Stimulated activated CD4-positive, alpha-beta T cell treated with anti-CD3 and anti-CD28 coated beads, Interleukin-4, amount 100 ng/mL, for 1 hour (primary cell): ENCODE results near the gene NF1.
"Not testable (repeated sequence)": the region's sequence is repeated elsewhere in the genome, so short reads cannot be mapped to it uniquely, and the experiment has no call there.

Experiments
- DNase-seq: peaks from one replicate; pipeline ENCODE4 v3.0.0-alpha.2; 2020

NF1 gene

DNA sequence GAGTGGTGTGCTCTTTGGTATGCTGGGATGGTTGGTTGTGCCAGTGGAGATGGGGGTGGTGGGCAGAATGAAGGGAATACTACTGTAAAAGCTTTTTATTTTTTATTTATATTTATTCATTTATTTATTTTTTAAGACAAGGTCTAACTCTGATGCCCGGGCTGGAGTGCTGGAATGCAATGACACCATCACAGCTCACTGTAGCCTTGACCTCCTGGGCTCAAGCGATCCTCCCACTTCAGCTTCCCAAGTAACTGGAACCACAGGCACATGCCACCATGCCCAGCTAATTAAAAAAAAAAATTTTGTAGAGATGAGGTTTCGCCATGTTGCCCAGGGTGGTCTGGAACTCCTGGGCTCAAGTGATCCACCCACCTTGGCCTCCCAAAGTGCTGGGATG is 4.1 kb upstream of the NF1 start:
- not testable (repeated sequence) for DNase-seq

DNA sequence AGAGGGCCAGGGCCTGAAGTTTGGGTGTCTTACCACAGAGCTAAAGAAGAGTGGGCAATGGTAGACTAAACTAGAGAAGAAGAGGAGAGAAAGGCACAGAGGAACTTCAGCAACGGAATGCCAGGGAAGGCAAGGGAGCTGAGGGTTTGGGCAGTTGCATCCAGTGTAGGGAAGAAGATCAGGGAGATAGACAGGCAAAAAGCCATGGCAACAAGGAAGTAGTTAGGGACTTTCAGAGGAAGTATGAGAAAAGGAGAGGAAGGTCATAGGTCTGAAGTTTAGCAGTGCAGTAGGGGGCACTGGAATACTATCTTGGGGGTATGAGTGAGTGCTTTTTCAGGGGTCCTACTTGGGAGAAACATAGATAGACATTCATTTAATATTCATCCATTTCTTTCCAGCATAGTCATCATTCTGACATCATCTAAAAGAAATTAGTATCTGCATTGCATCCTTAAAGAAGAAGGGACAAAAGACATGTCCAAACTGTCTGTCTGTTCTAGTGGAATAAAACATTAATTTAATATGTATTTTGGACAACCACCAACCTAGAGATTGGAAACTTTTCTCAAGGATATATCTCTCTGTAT is 2.2 kb upstream of the NF1 start:
- no peak for DNase-seq

DNA sequence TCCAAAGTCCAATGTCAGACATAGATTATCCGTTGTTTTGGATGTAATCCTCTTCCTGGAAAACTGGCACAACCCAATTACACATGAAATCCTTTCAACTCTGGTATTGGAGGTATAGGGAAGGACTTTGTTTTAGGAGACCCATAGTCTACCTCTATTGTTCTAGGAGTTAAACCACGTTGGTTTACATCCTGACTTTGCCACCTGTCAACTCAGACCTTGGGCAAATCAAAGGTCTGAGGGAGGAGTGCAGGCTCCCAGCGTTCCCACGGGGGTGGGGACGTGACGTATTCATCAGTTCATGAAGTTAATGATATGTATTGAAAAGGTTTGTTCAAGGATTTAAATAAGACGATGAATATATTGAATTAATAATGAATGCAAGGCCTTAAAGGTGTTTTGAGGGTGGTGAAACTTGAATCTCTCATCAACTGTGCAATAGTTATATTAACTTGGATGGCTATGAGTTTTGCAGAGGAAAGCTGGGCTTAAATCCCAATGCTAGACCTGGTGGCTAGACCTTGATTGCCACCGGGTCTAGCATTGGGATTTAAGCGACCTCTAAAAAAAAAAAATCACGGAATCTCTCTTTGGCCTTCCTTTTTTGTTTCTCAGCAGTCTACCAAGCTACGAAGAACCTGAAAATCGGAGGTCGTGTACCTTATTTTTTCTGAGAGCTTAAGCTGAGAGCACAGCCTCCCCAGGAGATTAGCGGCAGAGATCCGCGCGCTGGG is 744 bp upstream of the NF1 start:
- DNase-seq: no peak

DNA sequence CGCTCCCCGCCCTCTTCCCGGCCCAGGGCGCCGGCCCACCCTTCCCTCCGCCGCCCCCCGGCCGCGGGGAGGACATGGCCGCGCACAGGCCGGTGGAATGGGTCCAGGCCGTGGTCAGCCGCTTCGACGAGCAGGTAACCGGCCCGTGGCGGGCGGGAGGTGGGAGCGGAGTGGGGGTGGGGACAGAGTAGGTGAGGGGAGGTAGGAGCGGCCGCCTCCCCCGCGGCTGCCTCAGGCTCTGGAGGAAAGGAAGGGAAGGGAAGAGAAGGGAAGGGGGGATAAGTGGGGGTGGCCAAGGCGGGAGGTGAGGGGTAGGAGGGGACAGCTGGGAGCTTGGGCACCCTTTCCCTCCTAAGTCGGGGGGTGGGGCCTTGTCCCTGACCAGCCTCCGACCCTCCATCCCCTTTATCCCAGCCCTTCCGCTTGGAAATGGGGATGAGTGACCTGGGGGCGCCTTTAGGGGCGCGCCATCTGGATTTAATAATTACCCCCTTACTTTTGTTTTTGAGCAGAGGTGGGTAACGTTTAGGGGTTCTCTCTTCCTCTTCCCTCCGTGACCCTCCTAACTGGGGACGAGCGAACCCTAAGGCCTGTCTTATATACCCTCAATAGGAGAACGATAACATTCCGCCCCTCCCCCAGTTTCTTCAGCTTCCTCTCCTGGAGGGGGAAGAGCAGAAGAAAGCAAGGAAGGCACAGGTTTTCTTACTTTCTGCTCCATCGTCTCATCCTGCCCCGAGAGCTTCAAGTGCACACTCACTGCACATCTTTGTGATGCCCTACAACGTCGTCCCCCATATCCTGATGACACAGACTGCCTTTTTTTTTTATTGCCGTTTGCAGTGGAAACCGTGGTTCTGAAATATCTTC is 694 bp downstream of the NF1 start:
- DNase-seq: peak; percentile 18

DNA sequence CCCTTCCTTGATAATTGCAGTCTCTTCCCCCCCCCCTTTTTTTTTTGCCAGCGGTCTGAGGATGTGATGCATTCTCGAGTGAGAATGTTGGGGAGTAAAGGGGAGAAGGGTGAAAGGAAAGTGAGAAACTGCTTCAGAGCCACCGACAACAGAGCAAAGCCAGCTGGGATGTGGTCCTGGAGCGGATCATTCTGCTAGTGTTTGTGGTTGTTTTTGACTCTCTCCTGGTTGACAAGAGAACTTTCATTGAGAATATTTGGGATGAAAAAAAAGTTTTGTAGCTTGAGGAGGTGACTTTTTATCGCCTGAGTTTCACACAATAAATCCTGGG is 1.3 kb downstream of the NF1 start:
- no peak for DNase-seq

DNA sequence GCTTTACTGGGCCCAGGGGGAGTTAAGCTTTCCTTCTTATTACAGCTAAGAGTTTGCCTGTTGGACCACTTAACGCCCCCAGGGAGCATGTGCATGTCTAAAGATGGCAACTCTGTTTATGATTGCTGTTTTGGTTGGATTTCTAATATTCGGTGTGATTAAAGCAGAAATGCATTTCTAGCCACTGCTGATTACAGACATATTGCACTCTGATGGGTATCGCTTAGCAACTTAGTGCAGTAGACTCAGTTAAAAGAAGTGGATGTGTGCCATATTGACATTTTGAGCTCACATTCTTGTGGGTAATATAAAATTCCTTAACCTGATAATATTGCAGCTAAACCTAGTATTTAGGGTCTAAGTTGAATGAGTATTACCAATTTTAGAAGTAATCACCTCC is 4.2 kb downstream of the NF1 start:
- DNase-seq: no peak

DNA sequence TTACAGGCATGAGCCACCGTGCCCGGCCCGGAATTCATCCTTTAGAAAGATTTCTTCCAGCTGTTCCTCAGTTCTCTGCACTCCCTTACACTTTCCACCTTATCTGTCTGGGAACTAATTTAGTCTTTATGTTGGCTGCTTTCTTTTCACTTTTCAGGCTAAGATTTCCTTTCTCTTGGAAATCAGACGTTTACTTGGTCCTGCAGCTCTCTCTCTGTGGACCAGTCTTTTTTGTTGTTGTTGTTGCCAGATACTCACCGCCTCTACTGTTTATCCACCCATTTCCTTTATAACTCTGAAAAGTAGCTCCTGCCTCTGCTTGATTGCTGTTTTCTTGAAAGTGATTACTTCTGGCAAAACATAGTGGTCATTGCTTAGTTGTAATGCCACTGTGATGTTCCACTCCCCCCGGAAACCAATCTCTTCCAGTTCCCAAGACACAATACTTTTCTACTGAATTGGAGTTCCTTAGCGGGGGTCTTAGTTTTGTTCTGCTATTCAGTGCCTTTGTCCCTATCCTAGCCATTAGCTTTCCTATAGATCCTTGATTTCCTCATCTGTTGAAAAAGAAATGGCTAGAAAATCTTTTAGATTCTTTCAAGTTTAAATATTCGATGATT is 6.2 kb downstream of the NF1 start:
- no peak for DNase-seq

DNA sequence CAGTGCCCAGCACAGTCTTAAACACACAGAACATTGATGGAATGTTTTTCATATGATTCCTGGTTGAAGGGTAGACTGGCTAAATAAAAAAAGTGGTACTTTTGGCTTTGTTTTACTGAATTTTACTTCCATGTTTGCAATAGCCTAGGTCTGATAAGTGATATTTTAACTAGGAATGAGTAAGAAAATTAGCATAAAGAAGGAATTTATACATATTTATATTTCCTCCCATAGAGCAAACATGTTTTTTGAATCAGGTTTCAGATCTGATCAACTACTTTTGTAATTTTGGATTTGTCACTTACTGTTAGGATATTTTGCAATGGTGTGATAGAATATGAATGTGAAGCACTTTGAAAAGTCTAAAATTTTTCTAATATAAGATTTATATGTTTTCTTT is 7.2 kb downstream of the NF1 start:
- DNase-seq: no peak

DNA sequence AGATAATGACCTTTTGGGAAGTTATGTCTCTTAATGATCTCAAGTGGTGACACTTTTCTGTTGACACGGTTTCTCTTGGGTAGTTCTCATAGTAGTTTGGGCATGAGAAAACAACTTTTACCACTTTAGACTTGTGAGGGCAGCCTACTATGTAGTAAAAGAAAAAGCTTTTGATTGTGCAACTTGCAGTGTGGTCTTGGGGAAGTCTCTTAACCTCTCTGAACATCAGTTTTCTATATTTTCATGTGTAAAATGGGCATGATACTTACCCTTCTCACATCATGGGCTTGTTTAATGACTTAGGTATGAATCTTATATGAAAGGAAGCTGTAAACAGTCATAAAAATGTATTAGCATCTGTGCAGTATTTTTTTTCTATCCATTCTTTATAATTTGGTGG is 11.2 kb downstream of the NF1 start:
- DNase-seq: no peak

DNA sequence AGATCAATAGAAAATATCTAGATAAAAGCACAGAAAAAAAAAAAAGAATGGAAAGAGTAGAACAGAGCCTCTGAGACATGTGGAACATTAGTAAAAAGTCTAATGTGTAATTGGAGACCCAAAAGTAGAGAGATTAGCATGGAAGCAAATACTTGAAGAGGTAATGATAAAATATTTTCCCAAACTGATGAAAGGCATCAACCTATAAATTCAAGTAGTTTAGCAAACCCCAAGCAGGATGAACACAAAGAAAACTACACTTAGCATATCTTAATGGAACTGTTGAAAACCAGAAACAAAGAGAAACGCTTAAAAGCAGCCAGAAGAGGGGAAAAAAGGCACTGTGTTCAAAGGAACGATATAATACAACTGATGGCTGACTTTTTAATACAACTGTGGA is 16.4 kb downstream of the NF1 start:
- no peak for DNase-seq

DNA sequence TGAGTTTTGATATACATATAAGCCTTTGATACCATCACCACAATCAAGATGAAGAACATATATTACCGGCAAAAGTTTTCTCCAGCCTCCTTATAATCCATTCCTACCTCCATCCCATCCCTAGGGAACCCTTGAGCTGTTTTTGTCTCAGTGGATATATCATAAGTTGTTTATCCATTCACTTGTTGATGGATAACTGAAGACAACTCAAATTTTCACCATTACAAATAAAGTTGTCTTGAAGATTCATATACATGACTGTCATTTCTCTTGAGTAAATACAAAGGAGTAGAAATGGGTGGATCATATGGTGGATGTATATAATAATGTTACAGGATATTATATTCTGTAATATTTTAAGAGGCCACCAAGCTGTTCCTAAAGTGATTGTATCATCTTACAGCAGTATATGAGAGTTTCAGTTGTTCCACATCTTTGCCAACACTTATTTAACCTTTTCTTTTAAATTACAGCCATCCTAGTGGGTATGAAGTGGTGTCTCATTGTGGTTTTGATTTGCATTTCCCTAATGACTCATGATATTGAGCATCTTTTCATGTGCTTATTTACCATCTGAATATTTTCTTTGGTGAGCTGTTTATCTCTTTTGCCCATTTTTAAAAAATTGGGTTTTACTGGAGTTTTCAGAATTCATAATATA is 17.4 kb downstream of the NF1 start:
- no peak for DNase-seq

DNA sequence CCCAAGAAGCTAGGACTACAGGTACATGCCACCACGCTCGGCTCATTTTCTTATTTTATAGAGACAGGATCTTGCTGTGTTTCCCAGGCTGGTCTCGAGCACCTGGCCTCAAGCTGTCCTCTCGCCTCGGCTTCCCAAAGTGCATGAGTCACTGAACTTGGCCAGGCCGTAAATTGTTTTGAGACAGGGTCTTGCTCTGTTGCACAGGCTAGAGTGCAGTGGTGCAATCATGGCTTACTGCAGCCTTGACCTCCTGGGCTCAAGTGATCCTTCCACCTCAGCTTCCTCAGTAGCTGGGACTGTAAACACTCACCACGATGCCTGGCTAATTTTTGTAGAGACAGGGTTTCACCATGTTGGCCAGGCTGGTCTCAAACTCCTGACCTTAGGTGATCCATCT is 18.6 kb downstream of the NF1 start:
- DNase-seq: not testable (repeated sequence)

DNA sequence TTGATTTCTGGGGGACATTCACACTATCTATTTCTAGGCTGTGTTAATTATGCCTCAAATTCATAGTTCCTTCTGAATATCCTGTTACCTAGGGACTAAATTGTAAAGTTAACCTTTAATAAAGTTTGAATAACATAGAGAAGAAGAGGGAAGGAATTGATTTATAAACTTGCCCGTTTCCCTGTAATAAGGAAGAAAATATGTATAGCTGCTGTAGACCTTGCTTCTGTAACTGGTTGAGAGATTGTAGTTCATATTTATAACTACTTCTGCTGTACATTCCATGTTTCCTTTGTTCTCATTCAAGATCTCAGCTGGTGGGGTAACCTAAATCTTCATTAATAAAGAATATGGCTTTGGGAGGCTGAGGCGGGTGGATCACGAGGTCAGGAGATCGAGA is 19.2 kb downstream of the NF1 start:
- no peak for DNase-seq

DNA sequence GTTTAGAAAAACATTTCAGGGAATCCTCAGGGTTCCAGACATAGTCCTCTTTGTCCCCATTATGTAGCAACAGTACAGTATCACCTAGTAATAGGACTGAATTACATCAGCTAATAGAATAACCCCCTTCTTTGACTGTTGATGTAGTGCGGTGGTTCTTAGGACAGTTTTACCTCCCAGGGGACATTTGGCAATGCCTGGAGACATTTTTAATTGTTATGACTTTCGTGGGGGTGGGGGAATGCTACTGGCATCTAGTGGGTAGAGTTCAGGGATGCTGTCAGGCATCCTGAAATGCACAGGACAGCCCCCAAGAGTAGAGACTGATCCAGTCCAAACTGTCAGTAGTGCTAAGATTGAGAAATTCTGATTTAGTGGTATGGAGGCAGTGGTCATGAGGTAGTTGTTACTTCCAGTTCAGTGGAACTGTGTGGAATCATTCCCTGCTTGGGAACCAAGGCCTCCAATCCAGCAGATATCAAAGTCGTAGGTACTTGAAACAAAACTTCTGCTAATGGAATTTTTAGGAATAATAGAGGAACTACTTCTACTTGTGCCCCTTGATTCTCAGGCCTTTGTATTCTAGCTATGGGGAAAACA is 20.3 kb downstream of the NF1 start:
- no peak for DNase-seq

DNA sequence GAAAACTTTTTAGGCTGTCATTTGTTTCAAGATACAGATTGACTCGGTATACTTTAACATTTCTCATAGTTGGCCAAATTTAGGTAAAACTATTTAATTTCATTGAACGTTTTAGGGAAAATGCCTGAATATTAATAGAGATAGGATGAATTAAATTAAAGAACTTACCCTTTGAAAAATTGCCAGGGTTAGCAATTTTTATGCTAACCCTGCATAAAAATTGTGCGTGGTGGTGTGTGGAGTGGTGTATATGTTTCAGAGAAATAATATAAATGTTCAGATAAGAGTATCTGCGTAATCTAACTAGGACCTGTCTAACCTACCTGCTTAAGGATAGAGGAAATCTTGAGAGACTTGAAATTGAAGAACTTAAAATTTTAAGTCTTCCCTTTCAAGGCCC is 21.4 kb downstream of the NF1 start:
- no peak for DNase-seq

DNA sequence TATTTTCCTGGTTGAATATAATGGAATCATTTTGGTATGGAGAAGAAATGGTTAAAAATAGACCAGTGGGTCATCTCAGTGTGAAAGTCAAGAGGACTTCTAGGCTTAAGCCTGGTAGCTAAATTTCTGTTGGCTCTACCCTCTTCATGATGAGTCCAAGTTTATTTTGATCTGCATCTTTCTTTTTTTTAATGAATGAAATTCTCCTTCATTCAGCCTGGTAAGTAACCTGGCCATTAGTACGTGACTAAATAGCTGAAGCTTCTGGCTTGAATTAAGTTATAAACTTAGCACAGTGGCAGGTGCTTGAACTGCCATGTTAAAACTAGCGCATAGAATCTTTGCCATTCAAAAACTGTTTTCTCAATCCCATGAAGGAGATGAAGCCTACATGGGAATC is 28.0 kb downstream of the NF1 start:
- DNase-seq: no peak

DNA sequence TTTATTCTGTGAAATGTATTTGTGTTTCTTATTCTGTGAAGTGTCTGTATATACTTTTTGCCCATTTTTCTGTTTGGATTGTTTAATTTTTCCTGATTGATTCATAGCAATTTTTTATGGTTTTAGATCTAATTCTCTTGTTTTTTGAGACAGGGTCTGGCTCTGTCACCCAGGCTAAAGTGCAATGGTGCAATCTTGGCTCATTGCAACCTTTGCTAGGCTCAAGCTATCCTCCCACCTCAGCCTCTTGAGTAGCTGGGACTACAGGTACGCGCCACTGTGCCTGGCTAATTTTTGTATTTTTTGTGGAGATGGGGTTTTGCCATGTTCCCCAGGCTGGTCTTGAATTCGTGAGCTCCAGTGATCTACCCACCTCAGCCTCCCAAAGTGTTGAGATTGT is 31.5 kb downstream of the NF1 start:
- DNase-seq: no peak

DNA sequence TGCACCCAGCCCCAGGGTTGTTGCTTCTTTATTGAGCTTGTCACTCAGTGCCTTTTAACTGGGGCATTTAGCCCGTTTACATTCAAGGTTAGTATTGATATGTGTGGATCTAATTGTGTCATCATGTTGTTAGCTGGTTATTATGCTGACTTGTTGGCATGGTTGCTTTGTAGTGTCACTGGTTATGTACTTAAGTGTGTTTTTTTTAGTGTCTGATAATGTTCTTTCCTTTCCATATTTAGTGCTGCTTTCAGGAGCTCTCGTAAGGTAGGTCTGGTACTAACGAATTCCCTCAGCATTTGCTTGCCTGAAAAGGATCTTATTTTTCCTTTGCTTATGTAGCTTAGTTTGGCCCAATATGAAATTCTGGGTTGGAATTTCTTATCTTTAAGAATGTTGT is 33.5 kb downstream of the NF1 start:
- no peak for DNase-seq

DNA sequence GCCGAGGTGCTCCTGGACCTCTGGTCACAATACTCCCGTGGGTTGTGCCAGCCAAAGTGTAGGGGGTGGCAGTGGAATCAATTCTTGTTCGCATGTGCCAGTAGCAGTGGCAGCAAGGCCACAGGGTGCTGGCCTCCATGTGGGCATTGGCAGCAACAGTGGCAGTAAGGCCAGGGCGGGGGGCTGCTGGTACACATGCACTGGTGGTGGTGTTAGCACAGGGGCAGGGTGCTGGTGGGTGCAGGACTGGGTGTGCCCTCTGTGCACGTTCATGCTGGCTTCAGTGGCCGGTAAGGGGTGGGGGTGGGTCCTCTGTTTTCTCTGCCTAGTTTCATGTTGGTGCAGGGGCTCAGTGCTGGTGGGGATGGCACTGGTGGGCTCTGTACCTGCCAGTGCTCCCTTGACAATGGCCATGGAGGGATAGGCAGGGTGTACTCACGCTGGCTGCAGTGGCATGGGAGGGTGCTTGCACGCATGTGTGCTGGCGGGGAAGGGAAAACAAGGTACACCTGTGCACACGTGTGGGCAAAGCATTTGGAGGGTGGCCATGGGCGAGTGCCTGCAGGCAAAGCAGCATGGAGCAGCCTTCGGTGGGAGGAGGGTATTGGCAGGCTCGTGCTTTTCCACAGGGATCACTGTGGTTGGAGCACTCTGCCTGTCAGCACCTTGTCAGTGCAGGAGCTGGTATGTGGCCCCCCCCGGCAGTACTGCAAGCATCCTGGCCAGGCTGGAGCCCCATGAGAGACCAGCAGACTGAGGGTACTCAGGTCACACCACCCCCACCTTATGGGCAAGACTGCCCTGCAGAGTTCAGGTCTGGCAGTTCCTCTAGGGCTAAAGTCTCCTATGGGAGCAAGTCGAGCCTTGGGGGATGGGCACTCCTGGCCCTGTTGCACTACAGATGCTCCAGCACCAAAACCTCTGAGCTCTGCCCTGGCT is 35.8 kb downstream of the NF1 start:
- no peak for DNase-seq

DNA sequence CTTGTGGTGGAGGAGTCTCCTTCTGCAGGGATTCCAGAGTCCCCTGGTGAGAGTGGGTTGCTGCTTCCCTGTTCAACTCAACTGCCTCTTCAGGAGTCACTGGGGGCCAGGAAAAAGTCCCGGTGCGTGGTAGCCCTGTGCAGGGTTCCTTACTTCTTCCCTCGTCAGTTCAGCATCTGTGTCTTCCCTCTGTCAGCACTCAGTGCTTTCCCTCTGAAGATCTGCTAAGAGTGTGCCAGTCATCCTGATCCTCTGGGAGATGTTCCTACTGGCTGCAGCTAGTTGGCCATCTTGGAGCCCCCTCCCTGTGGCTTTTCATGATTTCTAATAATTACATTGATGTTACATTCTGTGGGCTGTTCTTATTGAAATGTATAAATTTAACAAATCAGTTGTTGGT is 36.5 kb downstream of the NF1 start:
- no peak for DNase-seq

DNA sequence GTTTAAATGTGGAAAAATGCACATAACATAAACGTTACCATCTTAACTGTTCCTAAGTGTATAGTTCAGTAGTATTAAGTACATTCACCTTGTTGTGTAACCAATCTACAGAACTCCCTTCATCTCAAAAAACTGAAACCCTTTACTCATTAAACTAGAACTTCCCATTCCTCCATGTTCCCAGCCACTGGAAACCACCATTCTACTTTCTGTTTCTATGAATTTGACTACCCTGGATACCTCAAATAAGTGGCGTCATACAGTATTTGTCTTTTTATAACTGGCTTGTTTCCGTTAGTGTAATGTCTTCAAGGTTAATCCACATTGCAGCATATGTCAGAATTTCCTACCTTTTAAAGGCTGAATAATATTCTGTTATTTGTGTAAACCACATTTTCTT is 38.2 kb downstream of the NF1 start:
- DNase-seq: no peak

DNA sequence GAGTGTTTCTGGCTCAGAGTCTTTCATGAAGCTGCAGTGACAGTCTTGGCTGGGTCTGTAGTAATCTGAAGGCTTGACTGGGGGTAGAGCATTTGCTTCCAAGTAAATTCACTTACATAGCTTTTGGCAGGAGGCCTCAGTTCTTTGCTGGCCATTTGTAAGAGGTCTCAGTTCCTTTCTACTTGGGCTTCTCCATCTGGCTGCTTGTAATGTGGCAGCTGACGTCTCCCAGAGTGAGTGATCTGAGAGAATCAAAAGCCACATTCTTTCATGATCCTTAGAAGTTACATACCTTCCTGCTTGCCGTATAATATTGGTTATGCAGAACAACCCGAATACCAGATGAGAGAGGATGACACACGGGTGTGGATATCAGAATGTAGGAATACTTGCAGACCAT is 39.8 kb downstream of the NF1 start:
- no peak for DNase-seq
